SK-N-SH (cell line): ENCODE data around the gene AGAP1.

Source experiments
- CTCF ChIP-seq: fragments of 200-600 bp; sonication (generic); IDR thresholded peaks from 2 replicates; pipeline ENCODE4 v1.6.1; 2017; ENCODE audit warnings: antibody characterized with exemption, mild to moderate bottlenecking, moderate library complexity
- ELF1 ChIP-seq: IDR thresholded peaks from 2 replicates; pipeline ENCODE4 v1.4.0; 2012
- EP300 ChIP-seq, 2 experiments: IDR thresholded peaks; 2 replicates each; pipeline versions ENCODE4 v1.4.0 to v1.6.1; 2012; ENCODE audit warnings: borderline replicate concordance in 1 of 2, low read depth in 1 of 2, low read length in 1 of 2
- EZH2phosphoT487 ChIP-seq: fragments of 200-600 bp; sonication (generic); IDR thresholded peaks from 2 replicates; pipeline ENCODE4 v1.6.1; 2017; ENCODE audit warnings: low read depth, mixed run types, mild to moderate bottlenecking, antibody characterized with exemption, moderate library complexity, borderline replicate concordance
- FOSL2 ChIP-seq: IDR thresholded peaks from 2 replicates; pipeline ENCODE4 v1.4.0; 2012; ENCODE audit warnings: low read depth, mild to moderate bottlenecking, moderate library complexity, borderline replicate concordance
- FOXM1 ChIP-seq: IDR thresholded peaks from 2 replicates; pipeline ENCODE4 v1.4.0; 2012; ENCODE audit warnings: low read depth, mild to moderate bottlenecking
- GABPA ChIP-seq: IDR thresholded peaks from 2 replicates; pipeline ENCODE4 v1.4.0; 2012; ENCODE audit warnings: low read depth, mild to moderate bottlenecking
- GATA2 ChIP-seq: sonication (generic); formaldehyde crosslinking; IDR thresholded peaks from 2 replicates; pipeline ENCODE4 v1.5.0; 2020; ENCODE audit warnings: mild to moderate bottlenecking, missing genetic modification reagents
- POLR2AphosphoS5 ChIP-seq: IDR thresholded peaks from 2 replicates; pipeline ENCODE4 v1.6.1; 2012; ENCODE audit warnings: low read depth, low read length
- RAD21 ChIP-seq: IDR thresholded peaks from 2 replicates; pipeline ENCODE4 v1.6.1; 2012; ENCODE audit warnings: mild to moderate bottlenecking, low read length
- REST ChIP-seq: IDR thresholded peaks from 2 replicates; pipeline ENCODE4 v1.6.1; 2012; ENCODE audit warnings: mild to moderate bottlenecking, low read depth, low read length, moderate library complexity
- SMC3 ChIP-seq: IDR thresholded peaks from 2 replicates; pipeline ENCODE4 v1.6.1; 2012; ENCODE audit warnings: low read depth, low read length, improper control_type of control experiment
- TAF1 ChIP-seq: IDR thresholded peaks from 2 replicates; pipeline ENCODE4 v1.6.1; 2012; ENCODE audit warnings: low read depth, mild to moderate bottlenecking, low read length, moderate library complexity, borderline replicate concordance
- YY1 ChIP-seq: IDR thresholded peaks from 2 replicates; pipeline ENCODE4 v1.4.0; 2012; ENCODE audit warnings: low read depth, mild to moderate bottlenecking

GRCh38 chr2:235808366-235808765 lies 314.5 kb downstream of the AGAP1 start:
- no peak for TF ChIP-seq CTCF
- TF ChIP-seq POLR2AphosphoS5: no peak
- no peak for TF ChIP-seq EP300 (IDR thresholded peaks at IDR 0.05; ENCODE audit: borderline replicate concordance in 1 of 2, low read depth in 1 of 2, low read length in 1 of 2)
- no peak for TF ChIP-seq SMC3
- TF ChIP-seq FOSL2: no peak
- no peak for TF ChIP-seq ELF1
- no peak for TF ChIP-seq EZH2phosphoT487
- no peak for TF ChIP-seq RAD21
- no peak for TF ChIP-seq GABPA
- no peak for TF ChIP-seq REST
- no peak for TF ChIP-seq GATA2 (CRISPR knock-in tag)
- TF ChIP-seq TAF1: no peak
- no peak for TF ChIP-seq YY1
- TF ChIP-seq FOXM1: no peak
